K562 (cell line): ENCODE data around the gene MGAT4D. TPM values are rescaled to one million over a fixed set of nuclear protein-coding genes. Genes with fewer than 3 reads are reported as not detected.
A peak's percentile ranks its signal among the peaks of the same experiment; 100 is the strongest.

Source experiments
- CBX2 ChIP-seq: fragments of 200-600 bp; sonication (generic); IDR thresholded peaks from one replicate; pipeline ENCODE4 v1.6.1; 2012; ENCODE audit warnings: mild to moderate bottlenecking, low read length, inconsistent platforms; ENCODE audit not compliant: insufficient read depth, poor library complexity, severe bottlenecking
- CCAR2 ChIP-seq: fragments of 200-400 bp; formaldehyde crosslinking; IDR thresholded peaks from 2 replicates; pipeline ENCODE4 v1.6.1; 2017; ENCODE audit warnings: mild to moderate bottlenecking, low read depth, low read length
- DMBX1 ChIP-seq: fragments of 250-450 bp; sonication (Bioruptor Pico); IDR thresholded peaks from 2 replicates; pipeline ENCODE4 v1.8.0; 2022; ENCODE audit warnings: inconsistent platforms, mild to moderate bottlenecking, moderate library complexity, borderline replicate concordance
- E2F8 ChIP-seq: fragments of 450-650 bp; IDR thresholded peaks from 2 replicates; pipeline ENCODE4 v1.7.1; 2018; ENCODE audit warnings: mild to moderate bottlenecking, low read depth; ENCODE audit not compliant: partially characterized antibody
- HBP1 ChIP-seq: fragments of 450-650 bp; formaldehyde crosslinking; IDR thresholded peaks from 2 replicates; pipeline ENCODE4 v1.4.0; 2022; ENCODE audit warnings: missing genetic modification characterization
- IRF1 ChIP-seq: sonication (generic); formaldehyde crosslinking; IDR thresholded peaks from 2 replicates; pipeline ENCODE4 v1.8.0; 2022; ENCODE audit warnings: missing genetic modification reagents, mild to moderate bottlenecking, borderline replicate concordance
- MCM2 ChIP-seq: fragments of 450-650 bp; IDR thresholded peaks from 2 replicates; pipeline ENCODE4 v1.6.1; 2017; ENCODE audit warnings: low read depth, mild to moderate bottlenecking
- MTA2 ChIP-seq: fragments of 450-650 bp; IDR thresholded peaks from 2 replicates; pipeline ENCODE4 v1.6.1; 2016; ENCODE audit warnings: low read depth
- NBN ChIP-seq: fragments of 450-650 bp; IDR thresholded peaks from 2 replicates; pipeline ENCODE4 v1.6.1; 2016; ENCODE audit warnings: low read depth, mild to moderate bottlenecking
- PHF20 ChIP-seq: fragments of 450-650 bp; IDR thresholded peaks from 2 replicates; pipeline ENCODE4 v1.6.1; 2018; ENCODE audit not compliant: partially characterized antibody
- PTTG1 ChIP-seq: fragments of 450-650 bp; IDR thresholded peaks from 2 replicates; pipeline ENCODE4 v1.6.1; 2016; ENCODE audit warnings: low read depth, mild to moderate bottlenecking, missing genetic modification characterization, missing compliant biosample characterization
- RFX5 ChIP-seq: IDR thresholded peaks from 2 replicates; pipeline ENCODE4 v1.6.1; 2011; ENCODE audit warnings: low read depth, mild to moderate bottlenecking, improper control_type of control experiment, low read length
- RUNX1 ChIP-seq: sonication (generic); IDR thresholded peaks from 2 replicates; pipeline ENCODE4 v1.6.1; 2016; ENCODE audit warnings: antibody characterized with exemption, low read depth
- SOX6 ChIP-seq: fragments of 450-650 bp; IDR thresholded peaks from 2 replicates; pipeline ENCODE4 v1.6.1; 2014; ENCODE audit warnings: mild to moderate bottlenecking
- TARDBP ChIP-seq: fragments of 450-650 bp; IDR thresholded peaks from 2 replicates; pipeline ENCODE4 v1.6.1; 2016
- THRAP3 ChIP-seq: fragments of 450-650 bp; IDR thresholded peaks from 2 replicates; pipeline ENCODE4 v1.6.1; 2016; ENCODE audit warnings: mild to moderate bottlenecking, inconsistent platforms, borderline replicate concordance
- TRIM28 ChIP-seq: fragments of 450-650 bp; IDR thresholded peaks from 2 replicates; pipeline ENCODE4 v1.6.1; 2017
- ZNF384 ChIP-seq: IDR thresholded peaks from 2 replicates; pipeline ENCODE4 v1.6.1; 2012; ENCODE audit warnings: low read depth, low read length, improper control_type of control experiment
- polyA plus RNA-seq, 8 experiments: library from polyadenylated mRNA; depleted of rRNA in 4 of 8; stranded (reverse) in 5 of 8; unstranded in 3 of 8; fragments of >200 nt; fragmentation: Nextera tagmentation in 2 of 8; fragmentation: Illumina TruSeq in 1 of 8; extraction: Ambion mirVana in 2 of 8; extraction: Trizol in 1 of 8; gene quantifications; 2 replicates each; pipeline versions ENCODE4 v1.2.1 to v1.2.3, GENCODE V29; 2011 to 2014; ENCODE audit warnings: inconsistent platforms in 1 of 8, missing spikeins in 1 of 8
- total RNA-seq, 7 experiments: library from RNA; depleted of rRNA in 6 of 7; stranded (reverse); fragments of >200 nt in 6 of 7; fragmentation: Illumina TruSeq in 2 of 7; extraction: Trizol in 2 of 7; gene quantifications; 2 replicates each; pipeline versions ENCODE4 v1.2.1 to v1.2.3, GENCODE V29; 2011 to 2021; ENCODE audit warnings: low replicate concordance in 1 of 7
- TF ChIP-seq, protein P1 (sequence below): fragments of 450-650 bp; formaldehyde crosslinking; IDR thresholded peaks from 2 replicates; pipeline ENCODE4 v1.4.0; 2020; ENCODE audit warnings: mild to moderate bottlenecking

The MGAT4D gene
- total and polyA plus RNA-seq, 9 of the 15 experiments (the other 6 are each of a cell fraction or from before 2014, with no cell fraction given): not detected

DNA sequence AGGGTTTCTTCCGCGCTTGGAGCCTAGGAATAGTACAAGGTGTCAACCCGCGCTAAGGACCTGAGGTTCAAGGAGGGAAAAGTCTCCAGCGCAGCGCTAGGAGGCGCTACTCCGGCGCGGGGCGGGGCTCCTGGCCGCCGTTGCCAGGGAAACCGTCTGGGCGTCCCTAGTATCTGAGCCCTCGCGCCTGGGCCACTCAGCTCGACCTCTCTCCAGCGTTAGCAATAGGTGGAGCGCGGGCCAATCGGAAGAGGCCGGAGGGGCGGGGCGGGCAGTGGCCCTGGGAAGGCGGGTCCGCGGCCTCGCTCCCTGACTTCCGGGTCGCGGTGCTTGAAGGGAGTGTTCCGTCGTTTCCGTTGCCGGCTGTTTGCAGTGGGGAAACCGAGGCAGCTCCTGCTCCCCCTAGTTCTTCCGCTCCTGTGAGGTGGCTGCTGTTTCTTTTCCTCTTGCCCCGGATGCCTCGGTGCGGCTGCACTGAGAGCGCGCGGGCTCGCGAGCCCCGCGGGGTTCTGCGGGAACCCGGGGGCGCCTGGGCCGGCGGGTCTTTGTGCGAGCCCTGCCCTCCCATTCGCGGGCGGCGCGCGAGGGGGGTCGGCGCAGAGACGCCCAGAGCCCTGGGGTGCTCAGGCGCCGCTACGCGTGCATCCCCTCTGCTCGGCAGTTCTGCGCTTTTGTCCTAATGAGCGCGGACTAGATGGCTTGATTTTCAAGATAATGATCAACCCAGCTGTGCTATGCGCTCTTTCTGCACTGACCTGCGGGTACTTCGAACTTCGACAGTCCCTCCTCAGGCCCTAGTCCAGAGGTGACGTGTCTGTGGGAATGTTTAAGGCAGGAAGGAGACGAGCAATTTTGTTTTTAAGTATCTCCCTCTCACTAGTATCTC lies 26.0 kb upstream of the MGAT4D start, which contains the start of gene ELMOD2 (continued):
- TF ChIP-seq PTTG1 (tag): no peak
- TF ChIP-seq CCAR2: no peak
- TF ChIP-seq DMBX1 (CRISPR knock-in tag): 0 out of 2 replicates have a peak, but pooled peaks have one; percentile 25
- peak; percentile 47 for TF ChIP-seq E2F8
- 0 out of 2 replicates have a peak, but pooled peaks have one; percentile 41 for TF ChIP-seq TARDBP
- no peak for TF ChIP-seq IRF1 (CRISPR knock-in tag)
- TF ChIP-seq, protein P1, sequence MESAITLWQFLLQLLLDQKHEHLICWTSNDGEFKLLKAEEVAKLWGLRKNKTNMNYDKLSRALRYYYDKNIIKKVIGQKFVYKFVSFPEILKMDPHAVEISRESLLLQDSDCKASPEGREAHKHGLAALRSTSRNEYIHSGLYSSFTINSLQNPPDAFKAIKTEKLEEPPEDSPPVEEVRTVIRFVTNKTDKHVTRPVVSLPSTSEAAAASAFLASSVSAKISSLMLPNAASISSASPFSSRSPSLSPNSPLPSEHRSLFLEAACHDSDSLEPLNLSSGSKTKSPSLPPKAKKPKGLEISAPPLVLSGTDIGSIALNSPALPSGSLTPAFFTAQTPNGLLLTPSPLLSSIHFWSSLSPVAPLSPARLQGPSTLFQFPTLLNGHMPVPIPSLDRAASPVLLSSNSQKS (CRISPR knock-in tag): no peak
- TF ChIP-seq RFX5: no peak
- TF ChIP-seq HBP1: no peak
- TF ChIP-seq MTA2: 0 out of 2 replicates have a peak, but pooled peaks have one; percentile 27
- peak; percentile 93 for TF ChIP-seq PHF20
- no peak for TF ChIP-seq ZNF384
- TF ChIP-seq TRIM28: no peak
- TF ChIP-seq NBN: no peak; the same call in 1 of the 2 replicates
- no peak for TF ChIP-seq MCM2
- TF ChIP-seq THRAP3: no peak
- TF ChIP-seq SOX6: peak; percentile 14; the same call in 1 of the 2 replicates
- TF ChIP-seq CBX2: no peak
- no peak for TF ChIP-seq RUNX1
